GM12878 (cell line): ENCODE data around the gene POU3F2. TPM values are rescaled to one million over a fixed set of nuclear protein-coding genes. Genes with fewer than 3 reads are reported as not detected.

Experiments
- ATAC-seq: fragments of 200-7000 bp; cut with Tn5 transposase; 3 replicates; pipeline ENCODE4 v1.9.1; 2020; ENCODE audit warnings: mild to moderate bottlenecking, moderate library complexity
- BruUV-seq: library from RNA; stranded (reverse); fragments of 400-500 nt; replicated peaks from 2 replicates; lab custom pipeline; 2021; lab: Mats Ljungman, UMichigan
- CTCF ChIA-PET: fragments of 300-600 bp; sonication (Branson Sonifier 250); formaldehyde crosslinking; extraction: SDS; loops from one replicate; lab custom pipeline; 2021; ENCODE audit warnings: inconsistent platforms; lab: Yijun Ruan, JAX
- POLR2A ChIA-PET: fragments of 350-600 bp; formaldehyde crosslinking; extraction: SDS; loops from one replicate; lab custom pipeline; 2021; ENCODE audit warnings: inconsistent platforms; lab: Charles Lee
- RAD21 ChIA-PET: fragments of 300-600 bp; sonication (Branson Sonifier 250); formaldehyde crosslinking; loops from one replicate; lab custom pipeline; 2023; ENCODE audit warnings: antibody characterized with exemption; ENCODE audit not compliant: unreplicated experiment; lab: Charles Lee
- SMC1A ChIA-PET: fragments of 300-600 bp; sonication (Branson Sonifier 250); formaldehyde crosslinking; loops from one replicate; lab custom pipeline; 2023; ENCODE audit not compliant: unreplicated experiment, uncharacterized antibody; lab: Charles Lee
- DNase-seq: peaks from one replicate; pipeline ENCODE4 v3.0.0-alpha.2; 2011; ENCODE audit warnings: low read depth, low spot score
- FAIRE-seq: peaks from 3 replicates; lab custom pipeline; 2011; peaks lifted over from hg19 to GRCh38; lab: Jason Lieb, UNC
- H2AFZ ChIP-seq: 2 replicates; pipeline ENCODE4 v1.6.0; 2011; ENCODE audit warnings: low read depth, low read length, control low read depth; ENCODE audit not compliant: control insufficient read depth
- H3K27ac ChIP-seq: 2 replicates; pipeline ENCODE4 v1.5.1; 2011; ENCODE audit warnings: control low read depth; ENCODE audit not compliant: control insufficient read depth, insufficient read depth
- H3K27me3 ChIP-seq, 2 experiments: replicated peaks in 1 of 2; 2 replicates each; pipeline versions ENCODE4 v1.6.0 to v1.6.1; 2011; ENCODE audit warnings: low read length in 1 of 2; ENCODE audit not compliant: control insufficient read depth in 2 of 2, insufficient read depth in 2 of 2
- H3K36me3 ChIP-seq, 2 experiments: 2 replicates each; pipeline ENCODE4 v1.5.1; 2011; ENCODE audit warnings: low read length in 1 of 2; ENCODE audit not compliant: control insufficient read depth in 2 of 2, insufficient read depth in 2 of 2
- H3K4me1 ChIP-seq: 2 replicates; pipeline ENCODE4 v1.6.1; 2011; ENCODE audit warnings: mild to moderate bottlenecking, low read length, moderate library complexity, mixed read lengths; ENCODE audit not compliant: control insufficient read depth, insufficient read depth
- H3K4me2 ChIP-seq: 2 replicates; pipeline ENCODE4 v1.6.0; 2011; ENCODE audit warnings: control low read depth; ENCODE audit not compliant: control insufficient read depth, insufficient read depth
- H3K4me3 ChIP-seq: fragments of 200-600 bp; sonication (generic); 2 replicates; pipeline ENCODE4 v1.5.1; 2016
- H3K79me2 ChIP-seq: 2 replicates; pipeline ENCODE4 v1.6.0; 2011; ENCODE audit warnings: low read length; ENCODE audit not compliant: control insufficient read depth, insufficient read depth
- H3K9ac ChIP-seq: 2 replicates; pipeline ENCODE4 v1.8.0; 2011; ENCODE audit warnings: low read length, control low read depth, mixed read lengths; ENCODE audit not compliant: control insufficient read depth, insufficient read depth
- H3K9me3 ChIP-seq: replicated peaks from 3 replicates; pipeline ENCODE4 v1.5.1; 2011; ENCODE audit warnings: mild to moderate bottlenecking, low read length; ENCODE audit not compliant: control insufficient read depth, insufficient read depth
- H4K20me1 ChIP-seq: 2 replicates; pipeline ENCODE4 v1.6.0; 2011; ENCODE audit not compliant: control insufficient read depth, insufficient read depth
- ATF7 ChIP-seq: fragments of 450-650 bp; IDR thresholded peaks from 2 replicates; pipeline ENCODE4 v1.6.1; 2016; ENCODE audit warnings: low read depth, mild to moderate bottlenecking
- EGR1 ChIP-seq, 2 experiments: IDR thresholded peaks; 1 replicate in 1 of 2; 2 replicates in 1 of 2; pipeline ENCODE4 v1.6.1; 2011 to 2012; ENCODE audit warnings: low read depth in 2 of 2, low read length in 2 of 2, borderline replicate concordance in 1 of 2, mild to moderate bottlenecking in 1 of 2, moderate library complexity in 1 of 2
- HDAC6 ChIP-seq: fragments of 200-600 bp; sonication (generic); IDR thresholded peaks from one replicate; pipeline ENCODE4 v1.8.0; 2017; ENCODE audit warnings: antibody characterized with exemption; ENCODE audit not compliant: unreplicated experiment
- JUND ChIP-seq: IDR thresholded peaks from 2 replicates; pipeline ENCODE4 v1.6.1; 2012; ENCODE audit warnings: low read depth, mild to moderate bottlenecking, low read length, improper control_type of control experiment, moderate library complexity
- NFIC ChIP-seq: IDR thresholded peaks from 2 replicates; pipeline ENCODE4 v1.6.1; 2012; ENCODE audit warnings: low read depth, mild to moderate bottlenecking, inconsistent platforms, low read length, moderate library complexity
- NFYA ChIP-seq: IDR thresholded peaks from 2 replicates; pipeline ENCODE4 v1.6.1; 2011; ENCODE audit warnings: low read depth, mild to moderate bottlenecking, low read length, improper control_type of control experiment, borderline replicate concordance
- NFYB ChIP-seq: IDR thresholded peaks from 2 replicates; pipeline ENCODE4 v1.6.1; 2011; ENCODE audit warnings: low read depth, mild to moderate bottlenecking, low read length, improper control_type of control experiment, moderate library complexity; ENCODE audit not compliant: insufficient read depth
- PAX8 ChIP-seq: fragments of 450-650 bp; IDR thresholded peaks from 2 replicates; pipeline ENCODE4 v1.6.1; 2017; ENCODE audit warnings: mild to moderate bottlenecking, moderate library complexity
- RCOR1 ChIP-seq: conservative IDR thresholded peaks from 2 replicates; pipeline ENCODE4 v1.6.1; 2012; ENCODE audit warnings: low read depth, low read length, improper control_type of control experiment
- RUNX3 ChIP-seq: IDR thresholded peaks from 2 replicates; pipeline ENCODE4 v1.6.1; 2012; ENCODE audit warnings: low read length, inconsistent platforms
- SP1 ChIP-seq: IDR thresholded peaks from one replicate; pipeline ENCODE4 v1.6.1; 2011; ENCODE audit warnings: low read depth, low read length
- ZZZ3 ChIP-seq: IDR thresholded peaks from 2 replicates; pipeline ENCODE4 v1.6.1; 2011; ENCODE audit warnings: low read depth; ENCODE audit not compliant: control insufficient read depth, insufficient read length
- WGBS: methylation state at CpG from one replicate; pipeline ENCODE4 v1.1.6; 2016; ENCODE audit warnings: low lambda C conversion rate; ENCODE audit not compliant: insufficient replicate concordance, insufficient coverage; ENCODE audit errors: missing lambda C conversion rate; 5-methylcytosine and 5-hydroxymethylcytosine counted together
- in situ Hi-C: fragments of 300-500 bp; cut with MboI; formaldehyde crosslinking; loops from 9 replicates; pipeline ENCODE4 v1.14.3; 2018; ENCODE audit warnings: mixed read lengths
- intact Hi-C: fragments of 100-400 bp; cut with micrococcal nuclease; formaldehyde crosslinking; loops from one replicate; pipeline ENCODE4 v1.14.2; 2022; ENCODE audit not compliant: unreplicated experiment
- polyA plus RNA-seq, 11 experiments: library from polyadenylated mRNA; depleted of rRNA in 4 of 11; unstranded in 6 of 11; stranded (reverse) in 5 of 11; fragments of >200 nt; fragmentation: Nextera tagmentation in 4 of 11; fragmentation: Illumina TruSeq in 1 of 11; extraction: Ambion mirVana in 4 of 11; extraction: Trizol in 1 of 11; gene quantifications; 1 replicate in 1 of 11; 2 replicates in 10 of 11; pipeline versions ENCODE4 v1.2.1 to v1.2.3, GENCODE V29; 2011 to 2016; ENCODE audit warnings: inconsistent platforms in 2 of 11, missing spikeins in 2 of 11, low read depth in 1 of 11
- total RNA-seq, 4 experiments: library from RNA; depleted of rRNA in 3 of 4; stranded (reverse); fragments of >200 nt in 3 of 4; fragmentation: Illumina TruSeq in 1 of 4; extraction: Trizol in 1 of 4; gene quantifications; 2 replicates each; pipeline versions ENCODE4 v1.2.1 to v1.2.3, GENCODE V29; 2013 to 2021
- TF ChIP-seq, protein P1 (sequence below): fragments of 450-650 bp; formaldehyde crosslinking; IDR thresholded peaks from 2 replicates; pipeline ENCODE4 v1.4.0; 2020; ENCODE audit warnings: mild to moderate bottlenecking, moderate library complexity

POU3F2 gene
- total and polyA plus RNA-seq, 10 of the 15 experiments (the other 5 are each of a cell fraction or from before 2014, with no cell fraction given): not detected

- no peak overlapping the region for H2AFZ ChIP-seq
- H3K4me2 ChIP-seq: no peak overlapping the region
- POLR2A ChIA-PET: no interaction called here
- ATAC-seq (no peak), DNase-seq (no peak), FAIRE-seq (no peak)
- no peak overlapping the region for H3K4me3 ChIP-seq
- no peaks in the 10 kb centered on the region for H3K36me3 ChIP-seq
- no peaks in the 10 kb centered on the region for H4K20me1 ChIP-seq
- H3K9ac ChIP-seq: no peak overlapping the region
- H3K27ac ChIP-seq: no peak overlapping the region
- CTCF ChIA-PET: no interaction called here
- TF ChIP-seq RUNX3 (no peak), NFYB (peak; percentile 69)
- H3K4me1 ChIP-seq: no peaks in the 10 kb centered on the region
- 50% methylated on average over 2 of the region's 2 CpGs for WGBS
- in situ Hi-C loops: no loop called here
- BruUV-seq: no TSS peak
- SMC1A ChIA-PET: no interaction called here
- H3K27me3 ChIP-seq: peaks cover 7 to 12% of the 10 kb centered on the region in 2 experiments
- no peaks in the 10 kb centered on the region for H3K79me2 ChIP-seq
- no peaks in the 10 kb centered on the region for H3K9me3 ChIP-seq
- RAD21 ChIA-PET: no interaction called here
- intact Hi-C loops: no loop called here
Measured at GRCh38 chr6:98821756-98822405, 12.5 kb upstream of the POU3F2 start.

DNA sequence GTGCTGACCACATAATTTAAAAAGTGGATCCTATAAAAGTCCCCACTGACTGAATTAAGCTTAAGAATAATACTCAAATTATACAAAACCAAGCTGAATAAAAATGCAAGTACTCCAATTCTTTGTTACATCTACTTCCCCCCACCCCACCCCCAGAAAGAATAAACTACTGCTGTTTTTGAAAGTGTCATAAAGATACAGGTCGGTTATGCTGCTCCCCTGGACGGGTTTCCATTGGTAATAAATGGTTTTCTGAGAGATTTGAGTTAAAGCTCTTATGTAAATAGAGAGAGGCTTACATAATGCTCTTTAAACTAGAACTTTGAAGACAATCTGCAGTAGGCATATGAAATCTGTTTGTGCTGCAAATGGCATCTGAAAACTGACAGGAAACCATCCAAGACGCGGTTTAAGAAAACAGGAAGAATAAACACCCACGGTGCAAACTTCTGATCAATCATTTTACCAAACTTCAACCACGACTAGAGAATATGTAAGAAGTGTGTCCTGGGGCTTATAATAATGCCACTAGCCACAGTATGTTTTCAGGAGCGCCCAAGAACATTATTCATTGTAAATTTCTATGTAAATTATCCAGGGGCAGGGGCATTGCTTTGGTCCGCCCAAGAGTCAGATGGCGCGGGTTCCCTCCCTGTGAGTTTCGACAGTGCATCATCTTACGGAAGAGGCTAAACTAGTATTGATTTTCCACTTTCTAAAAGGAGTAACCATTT, 10.8 kb upstream of the POU3F2 start:
- DNase-seq (no peak), FAIRE-seq (no peak), ATAC-seq (no peak)
- no peaks in the 10 kb centered on the region for H3K36me3 ChIP-seq
- SMC1A ChIA-PET: no interaction called here
- CTCF ChIA-PET: no interaction called here
- in situ Hi-C loops: no loop called here
- BruUV-seq: no TSS peak
- H3K79me2 ChIP-seq: no peaks in the 10 kb centered on the region
- no peak overlapping the region for H3K4me2 ChIP-seq
- H4K20me1 ChIP-seq: no peaks in the 10 kb centered on the region
- 35% methylated on average over 12 of the region's 12 CpGs for WGBS
- no peaks in the 10 kb centered on the region for H3K9me3 ChIP-seq
- RAD21 ChIA-PET: no interaction called here
- no peak overlapping the region for H2AFZ ChIP-seq
- no peak overlapping the region for H3K4me3 ChIP-seq
- no peaks in the 10 kb centered on the region for H3K4me1 ChIP-seq
- no peak overlapping the region for H3K27ac ChIP-seq
- no peak overlapping the region for H3K9ac ChIP-seq
- intact Hi-C loops: no loop called here
- peaks cover 10 to 17% of the 10 kb centered on the region in 2 experiments for H3K27me3 ChIP-seq
- POLR2A ChIA-PET: no interaction called here
- TF ChIP-seq ATF7 (no peak), JUND (no peak), PAX8 (no peak), ZZZ3 (no peak), NFYA (no peak), NFIC (no peak), EGR1 (IDR thresholded peaks at IDR 0.05; ENCODE audit: borderline replicate concordance in 1 of 2, low read depth in 2 of 2, low read length in 2 of 2) (no peak), SP1 (no peak), RCOR1 (no peak), HDAC6 (no peak)
- TF ChIP-seq, protein P1, sequence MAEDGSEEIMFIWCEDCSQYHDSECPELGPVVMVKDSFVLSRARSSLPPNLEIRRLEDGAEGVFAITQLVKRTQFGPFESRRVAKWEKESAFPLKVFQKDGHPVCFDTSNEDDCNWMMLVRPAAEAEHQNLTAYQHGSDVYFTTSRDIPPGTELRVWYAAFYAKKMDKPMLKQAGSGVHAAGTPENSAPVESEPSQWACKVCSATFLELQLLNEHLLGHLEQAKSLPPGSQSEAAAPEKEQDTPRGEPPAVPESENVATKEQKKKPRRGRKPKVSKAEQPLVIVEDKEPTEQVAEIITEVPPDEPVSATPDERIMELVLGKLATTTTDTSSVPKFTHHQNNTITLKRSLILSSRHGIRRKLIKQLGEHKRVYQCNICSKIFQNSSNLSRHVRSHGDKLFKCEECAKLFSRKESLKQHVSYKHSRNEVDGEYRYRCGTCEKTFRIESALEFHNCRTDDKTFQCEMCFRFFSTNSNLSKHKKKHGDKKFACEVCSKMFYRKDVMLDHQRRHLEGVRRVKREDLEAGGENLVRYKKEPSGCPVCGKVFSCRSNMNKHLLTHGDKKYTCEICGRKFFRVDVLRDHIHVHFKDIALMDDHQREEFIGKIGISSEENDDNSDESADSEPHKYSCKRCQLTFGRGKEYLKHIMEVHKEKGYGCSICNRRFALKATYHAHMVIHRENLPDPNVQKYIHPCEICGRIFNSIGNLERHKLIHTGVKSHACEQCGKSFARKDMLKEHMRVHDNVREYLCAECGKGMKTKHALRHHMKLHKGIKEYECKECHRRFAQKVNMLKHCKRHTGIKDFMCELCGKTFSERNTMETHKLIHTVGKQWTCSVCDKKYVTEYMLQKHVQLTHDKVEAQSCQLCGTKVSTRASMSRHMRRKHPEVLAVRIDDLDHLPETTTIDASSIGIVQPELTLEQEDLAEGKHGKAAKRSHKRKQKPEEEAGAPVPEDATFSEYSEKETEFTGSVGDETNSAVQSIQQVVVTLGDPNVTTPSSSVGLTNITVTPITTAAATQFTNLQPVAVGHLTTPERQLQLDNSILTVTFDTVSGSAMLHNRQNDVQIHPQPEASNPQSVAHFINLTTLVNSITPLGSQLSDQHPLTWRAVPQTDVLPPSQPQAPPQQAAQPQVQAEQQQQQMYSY (CRISPR knock-in tag): no peak
